OCI-LY1 (cell line): ENCODE results near the gene MDC1.

Experiments
- CTCF ChIP-seq: fragments of 200-600 bp; sonication (generic), shearing (Covaris generic); IDR thresholded peaks from 2 replicates; pipeline ENCODE4 v1.5.1; 2017; ENCODE audit warnings: mild to moderate bottlenecking, antibody characterized with exemption, low read length, moderate library complexity, mixed read lengths
- EZH2 ChIP-seq: fragments of 200-600 bp; sonication (generic), shearing (Covaris generic); IDR thresholded peaks from 2 replicates; pipeline ENCODE4 v1.8.0; 2017; ENCODE audit warnings: borderline replicate concordance, mixed run types, mild to moderate bottlenecking, antibody characterized with exemption, low read length, moderate library complexity, mixed read lengths

DNA sequence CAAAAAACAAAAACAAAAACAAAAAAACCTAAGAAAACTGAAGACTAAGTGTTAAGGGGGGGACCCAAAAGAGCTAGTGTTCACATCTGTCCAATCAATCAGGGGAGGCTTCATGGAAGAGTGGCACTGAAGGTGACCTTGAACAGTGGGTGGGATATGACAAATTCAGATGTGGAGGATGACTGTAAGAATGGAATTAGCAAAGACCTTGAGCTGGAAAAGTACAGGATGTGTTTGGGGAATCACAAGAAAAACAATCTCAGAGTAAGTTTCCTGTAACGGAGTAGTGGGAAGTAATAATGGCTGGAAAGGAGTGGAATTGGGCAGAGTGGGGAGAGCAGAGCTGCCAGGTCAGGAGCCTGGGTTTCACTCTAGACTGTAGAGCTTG lies 30.2 kb upstream of the MDC1 start:
- TF ChIP-seq CTCF (no peak), EZH2 (no peak)
